Measurements from ENCODE around the gene IPO9.

Gene IPO9

DNA sequence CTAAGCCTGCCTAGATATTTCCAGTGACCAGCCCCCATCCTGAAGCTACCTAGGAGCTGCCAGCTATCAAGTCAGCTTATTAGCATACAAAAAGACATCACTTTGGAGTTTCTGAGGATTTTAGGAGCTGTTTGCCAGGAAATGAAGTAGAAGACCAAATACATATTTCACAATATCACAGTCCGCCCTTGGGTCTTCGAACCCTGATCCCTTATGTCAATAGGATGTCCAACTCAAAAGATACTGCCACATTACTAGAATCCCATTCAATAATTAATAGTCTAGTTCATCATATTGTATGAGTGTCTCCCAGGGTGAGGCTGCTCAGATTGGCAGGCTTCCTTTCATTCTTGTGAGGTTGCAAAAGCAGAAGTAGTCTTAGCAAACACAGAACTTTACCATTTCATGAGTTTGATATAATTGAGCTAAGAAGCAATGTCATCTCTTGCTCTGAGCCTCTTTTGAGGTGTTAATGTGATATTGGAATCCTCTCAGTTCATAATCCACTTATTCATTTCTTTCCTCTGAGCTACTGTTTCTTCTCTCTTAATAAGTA lies 13.6 kb downstream of the IPO9 start:
- Histone ChIP-seq H3K79me2 (peaks cover 2% of the 10 kb centered on the region), H3K36me3 (ENCODE audit: control insufficient read depth, insufficient read depth, low read length) (no peaks in the 10 kb centered on the region), H3K4me3 (ENCODE audit: low read depth, low read length) (no peak overlapping the region), H3K27ac (no peak overlapping the region), H3K9me3 (ENCODE audit: control insufficient read depth, low read length) (no peaks in the 10 kb centered on the region), H2AFZ (no peak overlapping the region), H3K4me1 (no peaks in the 10 kb centered on the region), H3K27me3 (ENCODE audit: control insufficient read depth, insufficient read depth, low read length) (no peaks in the 10 kb centered on the region), H3K9ac (no peak overlapping the region), H3K4me2 (ENCODE audit: low read length) (no peak overlapping the region)
- TF ChIP-seq, protein P1, sequence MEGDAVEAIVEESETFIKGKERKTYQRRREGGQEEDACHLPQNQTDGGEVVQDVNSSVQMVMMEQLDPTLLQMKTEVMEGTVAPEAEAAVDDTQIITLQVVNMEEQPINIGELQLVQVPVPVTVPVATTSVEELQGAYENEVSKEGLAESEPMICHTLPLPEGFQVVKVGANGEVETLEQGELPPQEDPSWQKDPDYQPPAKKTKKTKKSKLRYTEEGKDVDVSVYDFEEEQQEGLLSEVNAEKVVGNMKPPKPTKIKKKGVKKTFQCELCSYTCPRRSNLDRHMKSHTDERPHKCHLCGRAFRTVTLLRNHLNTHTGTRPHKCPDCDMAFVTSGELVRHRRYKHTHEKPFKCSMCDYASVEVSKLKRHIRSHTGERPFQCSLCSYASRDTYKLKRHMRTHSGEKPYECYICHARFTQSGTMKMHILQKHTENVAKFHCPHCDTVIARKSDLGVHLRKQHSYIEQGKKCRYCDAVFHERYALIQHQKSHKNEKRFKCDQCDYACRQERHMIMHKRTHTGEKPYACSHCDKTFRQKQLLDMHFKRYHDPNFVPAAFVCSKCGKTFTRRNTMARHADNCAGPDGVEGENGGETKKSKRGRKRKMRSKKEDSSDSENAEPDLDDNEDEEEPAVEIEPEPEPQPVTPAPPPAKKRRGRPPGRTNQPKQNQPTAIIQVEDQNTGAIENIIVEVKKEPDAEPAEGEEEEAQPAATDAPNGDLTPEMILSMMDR (IDR thresholded peaks at IDR 0.05): no peak

- Histone ChIP-seq H2AFZ (no peak overlapping the region), H3K4me2 (ENCODE audit: low read length) (no peak overlapping the region), H3K27me3 (ENCODE audit: control insufficient read depth, insufficient read depth, low read length) (no peaks in the 10 kb centered on the region), H3K4me1 (no peaks in the 10 kb centered on the region), H3K9me3 (ENCODE audit: control insufficient read depth, low read length) (no peaks in the 10 kb centered on the region), H3K4me3 (ENCODE audit: low read depth, low read length) (no peak overlapping the region), H3K27ac (no peak overlapping the region), H3K9ac (no peak overlapping the region), H3K36me3 (ENCODE audit: control insufficient read depth, insufficient read depth, low read length) (no peaks in the 10 kb centered on the region), H3K79me2 (no peaks in the 10 kb centered on the region)
- TF ChIP-seq, protein P1 (IDR thresholded peaks at IDR 0.05): no peak
Measured at GRCh38 chr1:201845331-201846083, 16.6 kb downstream of the IPO9 start.

- Histone ChIP-seq H3K36me3 (ENCODE audit: control insufficient read depth, insufficient read depth, low read length) (no peaks in the 10 kb centered on the region), H3K27ac (no peak overlapping the region)
Measured at GRCh38 chr1:201847150-201847549, 18.2 kb downstream of the IPO9 start.

GRCh38 chr1:201848230-201848629 lies 19.3 kb downstream of the IPO9 start:
- Histone ChIP-seq H3K9ac (no peak overlapping the region), H3K79me2 (no peaks in the 10 kb centered on the region), H3K27me3 (ENCODE audit: control insufficient read depth, insufficient read depth, low read length) (no peaks in the 10 kb centered on the region), H3K9me3 (ENCODE audit: control insufficient read depth, low read length) (no peaks in the 10 kb centered on the region), H3K4me1 (no peaks in the 10 kb centered on the region), H2AFZ (no peak overlapping the region), H3K36me3 (ENCODE audit: control insufficient read depth, insufficient read depth, low read length) (no peaks in the 10 kb centered on the region), H3K4me2 (ENCODE audit: low read length) (no peak overlapping the region), H3K27ac (no peak overlapping the region), H3K4me3 (ENCODE audit: low read depth, low read length) (no peak overlapping the region)
- TF ChIP-seq, protein P1 (IDR thresholded peaks at IDR 0.05): no peak

More at GRCh38 chr1:201847150-201847549, 18.2 kb downstream of the IPO9 start:
- Histone ChIP-seq H3K9ac (no peak overlapping the region), H3K4me1 (no peaks in the 10 kb centered on the region), H3K27me3 (ENCODE audit: control insufficient read depth, insufficient read depth, low read length) (no peaks in the 10 kb centered on the region), H3K4me3 (ENCODE audit: low read depth, low read length) (no peak overlapping the region), H3K9me3 (ENCODE audit: control insufficient read depth, low read length) (no peaks in the 10 kb centered on the region), H2AFZ (no peak overlapping the region), H3K79me2 (no peaks in the 10 kb centered on the region), H3K4me2 (ENCODE audit: low read length) (no peak overlapping the region)
- TF ChIP-seq, protein P1 (IDR thresholded peaks at IDR 0.05): no peak
